Fibroblast of lung (primary cell): ENCODE measurements around the gene PDRG1. TPM values are rescaled to one million over a fixed set of nuclear protein-coding genes. Genes with fewer than 3 reads are reported as not detected.

ENCODE experiments used
- DNase-seq, 2 donors: peaks; one replicate each; pipeline versions ENCODE4 v3.0.0 to v3.0.0-alpha.2; 2010; ENCODE audit warnings: low read depth in 2 of 2
- H2AFZ ChIP-seq: 2 replicates; pipeline ENCODE4 v1.5.1; 2012; ENCODE audit warnings: low read length, control low read depth, inconsistent platforms
- H3K27ac ChIP-seq: 2 replicates; pipeline ENCODE4 v1.5.1; 2011; ENCODE audit warnings: low read length, control low read depth; ENCODE audit not compliant: insufficient read depth
- H3K27me3 ChIP-seq: 2 replicates; pipeline ENCODE4 v1.5.1; 2011; ENCODE audit warnings: mild to moderate bottlenecking, low read length; ENCODE audit not compliant: control insufficient read depth, insufficient read depth
- H3K36me3 ChIP-seq: 2 replicates; pipeline ENCODE4 v1.5.1; 2011; ENCODE audit warnings: low read length; ENCODE audit not compliant: control insufficient read depth, insufficient read depth
- H3K4me1 ChIP-seq: 2 replicates; pipeline ENCODE4 v1.5.1; 2011; ENCODE audit warnings: low read length; ENCODE audit not compliant: control insufficient read depth, insufficient read depth; ENCODE audit errors: extremely low read depth
- H3K4me2 ChIP-seq: 2 replicates; pipeline ENCODE4 v1.5.1; 2011; ENCODE audit warnings: low read length, control low read depth; ENCODE audit not compliant: insufficient read depth; ENCODE audit errors: extremely low read depth
- H3K4me3 ChIP-seq, 4 experiments: fragments of 200-600 bp in 1 of 4; sonication (generic) in 1 of 4; replicated peaks in 1 of 4; 2 replicates each; pipeline ENCODE4 v1.5.1; 2011 to 2016; ENCODE audit warnings: low read length in 4 of 4, low read depth in 3 of 4, mild to moderate bottlenecking in 3 of 4, control low read depth in 2 of 4, inconsistent platforms in 1 of 4, mixed read lengths in 1 of 4; ENCODE audit not compliant: insufficient read depth in 1 of 4; ENCODE audit errors: control extremely low read depth in 1 of 4
- H3K79me2 ChIP-seq: 2 replicates; pipeline ENCODE4 v1.5.1; 2012; ENCODE audit warnings: mild to moderate bottlenecking, low read length, inconsistent platforms; ENCODE audit not compliant: control insufficient read depth, insufficient read depth
- H3K9ac ChIP-seq: 2 replicates; pipeline ENCODE4 v1.5.1; 2011; ENCODE audit warnings: mild to moderate bottlenecking, low read length, control low read depth; ENCODE audit not compliant: insufficient read depth
- H3K9me3 ChIP-seq: 2 replicates; pipeline ENCODE4 v1.5.1; 2012; ENCODE audit warnings: low read depth, low read length; ENCODE audit not compliant: control insufficient read depth, insufficient read depth
- H4K20me1 ChIP-seq: 2 replicates; pipeline ENCODE4 v1.5.1; 2011; ENCODE audit warnings: low read length; ENCODE audit not compliant: control insufficient read depth, insufficient read depth; ENCODE audit errors: extremely low read depth
- CTCF ChIP-seq, 2 donors: IDR thresholded peaks in 1 of 2; conservative IDR thresholded peaks in 1 of 2; 1 replicate in 1 of 2; 2 replicates in 1 of 2; pipeline ENCODE4 v1.5.1; 2011 to 2012; ENCODE audit warnings: low read length in 2 of 2, control low read depth in 1 of 2, inconsistent platforms in 1 of 2, low read depth in 1 of 2, mild to moderate bottlenecking in 1 of 2
- EZH2 ChIP-seq: IDR thresholded peaks from 2 replicates; pipeline ENCODE4 v1.5.1; 2012; ENCODE audit warnings: low read length, control low read depth, mild to moderate bottlenecking; ENCODE audit errors: missing control alignments
- polyA plus RNA-seq, 2 donors: library from polyadenylated mRNA; depleted of rRNA in 1 of 2; stranded (reverse) in 1 of 2; unstranded in 1 of 2; fragments of >200 nt; gene quantifications; 2 replicates each; pipeline ENCODE4 v1.2.1, GENCODE V29; 2011 to 2012; ENCODE audit warnings: missing spikeins in 1 of 2
- total RNA-seq: library from RNA; depleted of rRNA; stranded (reverse); fragments of >200 nt; gene quantifications from 2 replicates; pipeline ENCODE4 v1.2.1, GENCODE V29; 2014

The PDRG1 gene
- total and polyA plus RNA-seq, 2 donors (not counting 1 experiment from before 2014, with no cell fraction given): 5.4 to 14.0 TPM

- TF ChIP-seq CTCF (conservative IDR thresholded peaks at IDR 0.05 in 1 of 2, IDR thresholded peaks at IDR 0.05 in 1 of 2; ENCODE audit: low read depth in 1 of 2, low read length in 2 of 2): no peak
- H3K27me3 ChIP-seq: peaks cover 7% of the 10 kb centered on the region
- H3K9me3 ChIP-seq: no peaks in the 10 kb centered on the region
- H3K9ac ChIP-seq: no peak overlapping the region
- DNase-seq: no peak
- peaks cover 22% of the 10 kb centered on the region for H3K79me2 ChIP-seq
- no peak overlapping the region for H3K27ac ChIP-seq
- no peak overlapping the region for H2AFZ ChIP-seq
- H3K4me3 ChIP-seq: no peak overlapping the region
- peaks cover 5% of the 10 kb centered on the region for H3K4me1 ChIP-seq
- H4K20me1 ChIP-seq: no peaks in the 10 kb centered on the region
- no peak overlapping the region for H3K4me2 ChIP-seq
- no peaks in the 10 kb centered on the region for H3K36me3 ChIP-seq
These were observed 2.7 kb upstream of the PDRG1 start for GRCh38 chr20:31954500-31954899.

- peaks cover 22% of the 10 kb centered on the region for H3K79me2 ChIP-seq
- H4K20me1 ChIP-seq: no peaks in the 10 kb centered on the region
- H3K4me3 ChIP-seq: no peak overlapping the region
- H3K9ac ChIP-seq: no peak overlapping the region
- TF ChIP-seq EZH2 (no peak), CTCF (conservative IDR thresholded peaks at IDR 0.05 in 1 of 2, IDR thresholded peaks at IDR 0.05 in 1 of 2; ENCODE audit: low read depth in 1 of 2, low read length in 2 of 2) (no peak)
- H3K36me3 ChIP-seq: no peaks in the 10 kb centered on the region
- no peak for DNase-seq
- no peak overlapping the region for H3K4me2 ChIP-seq
- H3K9me3 ChIP-seq: no peaks in the 10 kb centered on the region
- H3K4me1 ChIP-seq: peaks cover 5% of the 10 kb centered on the region
- H3K27me3 ChIP-seq: peaks cover 7% of the 10 kb centered on the region
- H2AFZ ChIP-seq: no peak overlapping the region
- no peak overlapping the region for H3K27ac ChIP-seq
These were observed 1.8 kb upstream of the PDRG1 start for GRCh38 chr20:31953556-31954148.

GRCh38 chr20:31951203-31951529, 680 bp downstream of the PDRG1 start:
- Histone ChIP-seq H2AFZ (no peak overlapping the region), H3K27ac (peak overlapping the region; percentile 81), H3K9me3 (no peaks in the 10 kb centered on the region), H3K4me3 (peak overlapping the region; percentile 73 to 98 (median 89)), H3K27me3 (no peaks in the 10 kb centered on the region), H3K9ac (peak overlapping the region; percentile 89), H4K20me1 (no peaks in the 10 kb centered on the region), H3K79me2 (peaks cover 22% of the 10 kb centered on the region), H3K4me1 (peaks cover 5% of the 10 kb centered on the region), H3K4me2 (peak overlapping the region; percentile 61), H3K36me3 (no peaks in the 10 kb centered on the region)
- no peak for TF ChIP-seq CTCF (conservative IDR thresholded peaks at IDR 0.05 in 1 of 2, IDR thresholded peaks at IDR 0.05 in 1 of 2; ENCODE audit: low read depth in 1 of 2, low read length in 2 of 2)
- TF ChIP-seq EZH2: no peak
- no peak for DNase-seq
